K562 (cell line): ENCODE measurements around the gene PADI1. TPM values are rescaled to one million over a fixed set of nuclear protein-coding genes. Genes with fewer than 3 reads are reported as not detected.

Source experiments
- ATAC-seq: fragments of 200-7000 bp; cut with Tn5 transposase; 3 replicates; pipeline ENCODE4 v1.9.1; 2020; ENCODE audit warnings: moderate library complexity
- BruUV-seq: library from RNA; stranded (reverse); fragments of 400-500 nt; replicated peaks from 2 replicates; lab custom pipeline; 2021; lab: Mats Ljungman, UMichigan
- CTCF ChIA-PET: fragments of 300-600 bp; formaldehyde crosslinking; extraction: SDS; loops from one replicate; lab custom pipeline; 2021; ENCODE audit warnings: low intra/inter-chr PET ratio; lab: Yijun Ruan, JAX
- POLR2A ChIA-PET: fragments of 300-600, 350-650 bp; sonication (Branson Sonifier 250); formaldehyde crosslinking; extraction: SDS; loops from one replicate; lab custom pipeline; 2021; ENCODE audit warnings: antibody characterized with exemption, inconsistent platforms; lab: Yijun Ruan, JAX
- DNase-seq, 4 experiments: peaks; one replicate each; pipeline versions ENCODE4 v3.0.0 to v3.0.0-alpha.2; 2011 to 2018; ENCODE audit warnings: low spot score in 3 of 4, mixed read lengths in 3 of 4; ENCODE audit errors: extremely low read depth in 1 of 4
- FAIRE-seq: peaks from 2 replicates; lab custom pipeline; 2011; peaks lifted over from hg19 to GRCh38; lab: Jason Lieb, UNC
- H2AFZ ChIP-seq: 2 replicates; pipeline ENCODE4 v1.6.0; 2011; ENCODE audit warnings: low read depth, low read length, control low read depth, inconsistent platforms
- H3K27ac ChIP-seq: fragments of 200-600 bp; 3 replicates; pipeline ENCODE4 v1.8.0; 2011; ENCODE audit warnings: low read depth, mild to moderate bottlenecking, control low read depth, inconsistent platforms, low read length, moderate library complexity, mixed read lengths; ENCODE audit errors: extremely low read depth
- H3K27me3 ChIP-seq, 2 experiments: fragments of 300-600 bp in 1 of 2; 2 replicates in 1 of 2; 3 replicates in 1 of 2; pipeline versions ENCODE4 v1.6.0 to v1.8.0; 2011; ENCODE audit warnings: inconsistent platforms in 2 of 2, low read length in 2 of 2, mild to moderate bottlenecking in 1 of 2, mixed read lengths in 1 of 2, moderate library complexity in 1 of 2; ENCODE audit not compliant: control insufficient read depth in 2 of 2, insufficient read depth in 2 of 2
- H3K36me3 ChIP-seq: fragments of 300-600 bp; 3 replicates; pipeline ENCODE4 v1.8.0; 2011; ENCODE audit warnings: mild to moderate bottlenecking, low read length, inconsistent platforms; ENCODE audit not compliant: control insufficient read depth, insufficient read depth
- H3K4me1 ChIP-seq, 2 experiments: fragments of 200-600 bp in 1 of 2; replicated peaks in 1 of 2; 2 replicates in 1 of 2; 3 replicates in 1 of 2; pipeline versions ENCODE4 v1.5.1 to v1.8.0; 2011; ENCODE audit warnings: inconsistent platforms in 2 of 2, low read length in 2 of 2, mild to moderate bottlenecking in 1 of 2, mixed read lengths in 1 of 2, moderate library complexity in 1 of 2; ENCODE audit not compliant: control insufficient read depth in 2 of 2, insufficient read depth in 2 of 2
- H3K4me2 ChIP-seq: 2 replicates; pipeline ENCODE4 v1.6.1; 2011; ENCODE audit warnings: low read length, control low read depth, inconsistent platforms, mixed read lengths; ENCODE audit not compliant: insufficient read depth
- H3K4me3 ChIP-seq: fragments of 200-600 bp; sonication (generic), shearing (Covaris generic); 2 replicates; pipeline ENCODE4 v1.5.1; 2016; ENCODE audit warnings: control low read depth, inconsistent platforms
- H3K79me2 ChIP-seq: fragments of 200-600 bp; 3 replicates; pipeline ENCODE4 v1.8.0; 2011; ENCODE audit warnings: low read length, inconsistent platforms; ENCODE audit not compliant: control insufficient read depth, insufficient read depth
- H3K9ac ChIP-seq, 2 experiments: 2 replicates each; pipeline versions ENCODE4 v1.6.0 to v1.6.1; 2011; ENCODE audit warnings: low read depth in 2 of 2, low read length in 2 of 2, control low read depth in 1 of 2, inconsistent platforms in 1 of 2, mild to moderate bottlenecking in 1 of 2, mixed read lengths in 1 of 2; ENCODE audit not compliant: insufficient read depth in 1 of 2
- H3K9me1 ChIP-seq: one replicate; pipeline ENCODE4 v1.6.0; 2011; ENCODE audit warnings: inconsistent platforms, mild to moderate bottlenecking, low read length, moderate library complexity; ENCODE audit not compliant: control insufficient read depth, insufficient read depth
- H3K9me3 ChIP-seq: replicated peaks from 2 replicates; pipeline ENCODE4 v1.5.1; 2011; ENCODE audit warnings: low read depth, low read length, inconsistent platforms; ENCODE audit not compliant: control insufficient read depth, insufficient read depth
- H4K20me1 ChIP-seq: replicated peaks from 2 replicates; pipeline ENCODE4 v1.6.1; 2011; ENCODE audit warnings: low read length, inconsistent platforms, mixed read lengths; ENCODE audit not compliant: control insufficient read depth, insufficient read depth
- ARNT ChIP-seq, 2 experiments: fragments of 450-650 bp; IDR thresholded peaks; 2 replicates each; pipeline ENCODE4 v1.6.1; 2016; ENCODE audit warnings: mild to moderate bottlenecking in 1 of 2
- MYC ChIP-seq, 2 experiments: fragments of 250-450 bp in 1 of 2; sonication (Bioruptor Pico) in 1 of 2; IDR thresholded peaks; 2 replicates each; pipeline versions ENCODE4 v1.5.1 to v1.6.1; 2012 to 2021; ENCODE audit warnings: low read depth in 2 of 2, borderline replicate concordance in 1 of 2, improper control_type of control experiment in 1 of 2, low read length in 1 of 2, mild to moderate bottlenecking in 1 of 2, moderate library complexity in 1 of 2
- whole genome bisulfite sequencing: fragments of 100-300 bp; shearing (Covaris generic); methylation state at CpG from one replicate; pipeline ENCODE4 v1.1.6; 2016; ENCODE audit warnings: low coverage, mixed read lengths; ENCODE audit not compliant: insufficient coverage; ENCODE audit errors: missing lambda C conversion rate; 5-methylcytosine and 5-hydroxymethylcytosine counted together
- in situ Hi-C: fragments of 300-500 bp; cut with MboI; formaldehyde crosslinking; loops from 4 replicates; pipeline ENCODE4 v1.15.0; 2018; ENCODE audit warnings: inconsistent platforms, mixed read lengths
- intact Hi-C: fragments of 100-400 bp; cut with micrococcal nuclease; formaldehyde crosslinking; loops from 2 replicates; pipeline ENCODE4 v1.14.2; 2022
- polyA plus RNA-seq, 8 experiments: library from polyadenylated mRNA; depleted of rRNA in 4 of 8; stranded (reverse) in 5 of 8; unstranded in 3 of 8; fragments of >200 nt; fragmentation: Nextera tagmentation in 2 of 8; fragmentation: Illumina TruSeq in 1 of 8; extraction: Ambion mirVana in 2 of 8; extraction: Trizol in 1 of 8; gene quantifications; 2 replicates each; pipeline versions ENCODE4 v1.2.1 to v1.2.3, GENCODE V29; 2011 to 2014; ENCODE audit warnings: inconsistent platforms in 1 of 8, missing spikeins in 1 of 8
- total RNA-seq, 7 experiments: library from RNA; depleted of rRNA in 6 of 7; stranded (reverse); fragments of >200 nt in 6 of 7; fragmentation: Illumina TruSeq in 2 of 7; extraction: Trizol in 2 of 7; gene quantifications; 2 replicates each; pipeline versions ENCODE4 v1.2.1 to v1.2.3, GENCODE V29; 2011 to 2021; ENCODE audit warnings: low replicate concordance in 1 of 7
- TF ChIP-seq, protein P1 (sequence below): fragments of 450-650 bp; IDR thresholded peaks from 2 replicates; pipeline ENCODE4 v1.7.0; 2016; ENCODE audit warnings: borderline replicate concordance

Gene PADI1
- total and polyA plus RNA-seq, 9 of the 15 experiments (the other 6 are each of a cell fraction or from before 2014, with no cell fraction given): not detected

DNA sequence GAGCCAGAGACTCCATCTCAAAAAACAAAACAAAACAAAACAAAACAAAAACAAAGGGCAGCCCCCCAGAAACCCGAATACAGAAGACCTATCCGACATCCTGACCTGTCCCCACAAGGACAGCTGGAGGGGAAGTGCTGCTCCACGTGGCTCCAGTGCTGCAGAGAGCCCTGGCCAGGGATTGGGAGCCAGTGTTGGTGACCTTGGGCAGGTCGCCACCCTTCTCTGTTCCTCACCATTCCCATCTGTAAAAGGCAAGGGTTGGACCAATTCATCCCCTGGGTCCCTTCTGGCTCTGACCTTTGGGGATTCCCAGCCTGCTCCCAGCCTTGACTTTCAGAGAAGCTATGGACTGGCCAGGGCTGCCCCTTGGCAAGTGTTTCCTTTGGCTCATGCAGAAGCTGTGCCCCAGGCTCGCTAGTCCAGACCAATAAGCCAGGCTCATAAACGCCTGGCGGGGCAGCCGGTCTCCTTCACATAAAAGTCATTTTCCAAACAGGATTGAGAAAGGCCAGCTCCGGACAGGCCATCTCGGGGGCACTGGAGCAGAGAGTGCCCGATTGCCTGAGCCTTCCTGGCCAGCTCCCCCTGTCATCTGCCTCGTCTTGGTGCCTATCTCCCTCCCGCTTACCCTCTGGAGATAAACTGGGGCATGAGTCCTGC lies 20.0 kb upstream of the PADI1 start:
- Histone ChIP-seq H3K79me2 (no peaks in the 10 kb centered on the region), H3K27me3 (peaks cover 2 to 16% of the 10 kb centered on the region in 2 experiments; a peak in 1 of 5 replicates), H3K4me2 (no peak overlapping the region), H3K9ac (no peak overlapping the region), H4K20me1 (no peaks in the 10 kb centered on the region), H3K36me3 (no peaks in the 10 kb centered on the region), H3K9me1 (no peaks in the 10 kb centered on the region), H3K27ac (no peak overlapping the region), H2AFZ (no peak overlapping the region), H3K4me1 (no peaks in the 10 kb centered on the region), H3K4me3 (no peak overlapping the region), H3K9me3 (no peaks in the 10 kb centered on the region)
- ChIA-PET POLR2A (interaction anchor here (0.6 to 1.3 kb wide), 4 partner anchors 10 to 109 kb away, joined by 3 to 5 read pairs (median 4); no protein-coding TSS in a partner anchor), CTCF (no interaction called here)
- ATAC-seq: no peak
- intact Hi-C loops (no loop called here), in situ Hi-C loops (no loop called here)
- TF ChIP-seq, protein P1, sequence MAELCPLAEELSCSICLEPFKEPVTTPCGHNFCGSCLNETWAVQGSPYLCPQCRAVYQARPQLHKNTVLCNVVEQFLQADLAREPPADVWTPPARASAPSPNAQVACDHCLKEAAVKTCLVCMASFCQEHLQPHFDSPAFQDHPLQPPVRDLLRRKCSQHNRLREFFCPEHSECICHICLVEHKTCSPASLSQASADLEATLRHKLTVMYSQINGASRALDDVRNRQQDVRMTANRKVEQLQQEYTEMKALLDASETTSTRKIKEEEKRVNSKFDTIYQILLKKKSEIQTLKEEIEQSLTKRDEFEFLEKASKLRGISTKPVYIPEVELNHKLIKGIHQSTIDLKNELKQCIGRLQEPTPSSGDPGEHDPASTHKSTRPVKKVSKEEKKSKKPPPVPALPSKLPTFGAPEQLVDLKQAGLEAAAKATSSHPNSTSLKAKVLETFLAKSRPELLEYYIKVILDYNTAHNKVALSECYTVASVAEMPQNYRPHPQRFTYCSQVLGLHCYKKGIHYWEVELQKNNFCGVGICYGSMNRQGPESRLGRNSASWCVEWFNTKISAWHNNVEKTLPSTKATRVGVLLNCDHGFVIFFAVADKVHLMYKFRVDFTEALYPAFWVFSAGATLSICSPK: no peak
- TF ChIP-seq MYC (IDR thresholded peaks at IDR 0.05; ENCODE audit: low read depth, low read length) (no peak), MYC (CRISPR knock-in tag; IDR thresholded peaks at IDR 0.05; ENCODE audit: borderline replicate concordance, low read depth) (no peak), ARNT (IDR thresholded peaks at IDR 0.05) (no peak)
- FAIRE-seq: no peak
- 0% methylated on average over 13 of the region's 13 CpGs for WGBS
- no TSS peak for BruUV-seq
- no peak for DNase-seq
